CD4-positive, alpha-beta T cell (primary cell): ENCODE measurements around the gene COL6A5. TPM values are rescaled to one million over a fixed set of nuclear protein-coding genes. Genes with fewer than 3 reads are reported as not detected.

Experiments used
- ATAC-seq: fragments of 200-7000 bp; cut with Tn5 transposase; one replicate; pipeline ENCODE4 v1.10.0; 2022; ENCODE audit warnings: mild to moderate bottlenecking; ENCODE audit not compliant: poor library complexity
- CTCF ChIA-PET: fragments of 350-600 bp; sonication (Branson Sonifier 250); formaldehyde crosslinking; loops from one replicate; lab custom pipeline; 2021; ENCODE audit warnings: antibody characterized with exemption, inconsistent platforms; lab: Charles Lee
- POLR2A ChIA-PET: fragments of 350-600 bp; sonication (Branson Sonifier 250); formaldehyde crosslinking; loops from one replicate; lab custom pipeline; 2021; ENCODE audit warnings: antibody characterized with exemption, inconsistent platforms; lab: Charles Lee
- DNase-seq, 14 experiments: peaks; one replicate each; pipeline ENCODE4 v3.0.0-alpha.2; 2013 to 2020; ENCODE audit warnings: mixed read lengths in 2 of 14
- H3K27ac ChIP-seq, 2 donors: one replicate each; pipeline versions ENCODE4 v1.5.1 to v1.7.0; 2013; ENCODE audit warnings: low read length in 2 of 2, low read depth in 1 of 2, mild to moderate bottlenecking in 1 of 2
- H3K27me3 ChIP-seq, 2 experiments: 1 replicate in 1 of 2; 2 replicates in 1 of 2; pipeline versions ENCODE4 v1.6.1 to v1.7.0; 2013; ENCODE audit warnings: low read length in 2 of 2, control low read depth in 1 of 2, mild to moderate bottlenecking in 1 of 2, moderate library complexity in 1 of 2; ENCODE audit not compliant: insufficient read depth in 2 of 2, control insufficient read depth in 1 of 2
- H3K36me3 ChIP-seq: one replicate; pipeline ENCODE4 v1.6.1; 2013; ENCODE audit warnings: low read length, control low read depth; ENCODE audit not compliant: insufficient read depth
- H3K4me1 ChIP-seq: one replicate; pipeline ENCODE4 v1.6.1; 2013; ENCODE audit warnings: low read length, control low read depth; ENCODE audit not compliant: insufficient read depth
- H3K4me3 ChIP-seq: one replicate; pipeline ENCODE4 v1.5.1; 2013; ENCODE audit warnings: mild to moderate bottlenecking, low read length, moderate library complexity
- H3K9me3 ChIP-seq, 2 experiments: 1 replicate in 1 of 2; 2 replicates in 1 of 2; pipeline versions ENCODE4 v1.6.1 to v1.7.0; 2013; ENCODE audit warnings: low read length in 2 of 2, mild to moderate bottlenecking in 2 of 2, control low read depth in 1 of 2, moderate library complexity in 1 of 2; ENCODE audit not compliant: control insufficient read depth in 1 of 2, insufficient read depth in 1 of 2
- H3K27ac Mint-ChIP-seq: one replicate; pipeline ENCODE4 v1.8.0; 2020; ENCODE audit warnings: mixed read lengths
- H3K27me3 Mint-ChIP-seq: one replicate; pipeline ENCODE4 v1.8.0; 2021; ENCODE audit warnings: mixed read lengths
- H3K36me3 Mint-ChIP-seq: one replicate; pipeline ENCODE4 v1.8.0; 2021; ENCODE audit warnings: low read depth, mixed read lengths
- H3K4me1 Mint-ChIP-seq: one replicate; pipeline ENCODE4 v1.8.0; 2021; ENCODE audit warnings: low read depth, mixed read lengths
- H3K4me3 Mint-ChIP-seq: one replicate; pipeline ENCODE4 v1.8.0; 2020; ENCODE audit warnings: mild to moderate bottlenecking, mixed read lengths
- H3K9me3 Mint-ChIP-seq: one replicate; pipeline ENCODE4 v1.8.0; 2020; ENCODE audit warnings: mixed read lengths
- CTCF ChIP-seq: fragments of 200-600 bp; IDR thresholded peaks from one replicate; pipeline ENCODE4 v1.8.0; 2022; ENCODE audit warnings: antibody characterized with exemption, mild to moderate bottlenecking
- intact Hi-C, 2 experiments: fragments of 100-400 bp; cut with DNase I in 1 of 2; cut with micrococcal nuclease in 1 of 2; formaldehyde crosslinking; loops; one replicate each; pipeline versions ENCODE4 v1.15.1 to v1.9.0; 2023 to 2025; cut with DNase I, micrococcal nuclease
- total RNA-seq, 174 experiments: library from RNA in 2 of 174; stranded (reverse) in 2 of 174; gene quantifications; one replicate each; pipeline ENCODE4 v1.2.3 and lab custom pipeline; 2021 to 2026

Gene COL6A5
- total RNA-seq, 2 experiments from 2014 or later = not detected

- H3K27me3 ChIP-seq = peaks cover 8 to 32% of the 10 kb centered on the region in 2 experiments
- no peaks in the 10 kb centered on the region for H3K4me1 ChIP-seq
- ChIA-PET POLR2A (no interaction called here), CTCF (no interaction called here)
- Mint-ChIP-seq H3K36me3 (no peaks in the 10 kb centered on the region), H3K4me3 (no peak overlapping the region), H3K27me3 (peaks cover 68% of the 10 kb centered on the region), H3K4me1 (no peaks in the 10 kb centered on the region), H3K27ac (no peak overlapping the region), H3K9me3 (no peaks in the 10 kb centered on the region)
- no peak overlapping the region for H3K27ac ChIP-seq
- intact Hi-C loops = no loop called here
- no peak for TF ChIP-seq CTCF
- ATAC-seq = no peak
- no peak for DNase-seq
- H3K4me3 ChIP-seq = no peak overlapping the region
- H3K36me3 ChIP-seq = no peaks in the 10 kb centered on the region
- H3K9me3 ChIP-seq = peaks cover 0 to 9% of the 10 kb centered on the region in 2 experiments
These were observed 169.2 kb downstream of the COL6A5 start for GRCh38 chr3:130514681-130515080.

- Mint-ChIP-seq H3K9me3 (no peaks in the 10 kb centered on the region), H3K27ac (no peak overlapping the region), H3K4me1 (no peaks in the 10 kb centered on the region), H3K27me3 (peaks cover 63% of the 10 kb centered on the region), H3K4me3 (no peak overlapping the region), H3K36me3 (no peaks in the 10 kb centered on the region)
- Histone ChIP-seq H3K36me3 (no peaks in the 10 kb centered on the region), H3K9me3 (peaks cover 0 to 9% of the 10 kb centered on the region in 2 experiments), H3K27ac (no peak overlapping the region), H3K27me3 (peaks cover 8 to 32% of the 10 kb centered on the region in 2 experiments), H3K4me3 (no peak overlapping the region), H3K4me1 (no peaks in the 10 kb centered on the region)
- CTCF ChIA-PET = no interaction called here
- TF ChIP-seq CTCF = no peak
- DNase-seq = no peak
- ATAC-seq = no peak
- POLR2A ChIA-PET = no interaction called here
- intact Hi-C loops = no loop called here
These were observed 170.3 kb downstream of the COL6A5 start for GRCh38 chr3:130515755-130516154.

- Mint-ChIP-seq H3K4me1 (no peaks in the 10 kb centered on the region), H3K27me3 (peaks cover 59% of the 10 kb centered on the region), H3K36me3 (no peaks in the 10 kb centered on the region), H3K9me3 (no peaks in the 10 kb centered on the region), H3K27ac (no peak within 1 kb of the TSS), H3K4me3 (no peak within 1 kb of the TSS)
- H3K27me3 ChIP-seq = peaks cover 10 to 32% of the 10 kb centered on the region in 2 experiments
- no peak for DNase-seq
- TF ChIP-seq CTCF = no peak
- H3K36me3 ChIP-seq = no peaks in the 10 kb centered on the region
- ATAC-seq = no peak
- CTCF ChIA-PET = no interaction called here
- POLR2A ChIA-PET = no interaction called here
- H3K27ac ChIP-seq = no peak within 1 kb of the TSS
- H3K9me3 ChIP-seq = peaks cover 0 to 9% of the 10 kb centered on the region in 2 experiments
- H3K4me1 ChIP-seq = no peaks in the 10 kb centered on the region
- intact Hi-C loops = no loop called here
- H3K4me3 ChIP-seq = no peak within 1 kb of the TSS
These were observed 171.4 kb downstream of the COL6A5 start, which contains the start of gene COL6A6 for GRCh38 chr3:130516645-130517512. TSS of gene COL6A6 (plus strand) at chr3:130517177. CDS start at chr3:130560365, 43,188 bp downstream.
